NCI-H345 (cell line): ENCODE measurements around the gene ROBO3.

Experiments
- DNase-seq: peaks from one replicate; lab custom pipeline; 2025; lab: John Stamatoyannopoulos, UW

ROBO3 gene

GRCh38 chr11:124922831-124923230 lies 57.6 kb downstream of the ROBO3 start:
- no peak for DNase-seq

- DNase-seq: no peak
Observed at GRCh38 chr11:124923296-124923695, 58.1 kb downstream of the ROBO3 start.

- DNase-seq: no peak
Observed at GRCh38 chr11:124928942-124929665, 63.9 kb downstream of the ROBO3 start.

GRCh38 chr11:124930799-124931198 lies 65.6 kb downstream of the ROBO3 start:
- no peak for DNase-seq
